HEK293T (cell line): Measurements from ENCODE around the gene DARS2.

Experiments
- CTCF ChIA-PET: fragments of 350-600 bp; formaldehyde crosslinking; extraction: SDS; loops from one replicate; lab custom pipeline; 2021; ENCODE audit warnings: antibody characterized with exemption, inconsistent platforms; lab: Yijun Ruan, JAX
- POLR2A ChIA-PET: fragments of 350-600 bp; formaldehyde crosslinking; extraction: SDS; loops from one replicate; lab custom pipeline; 2020; ENCODE audit warnings: antibody characterized with exemption, inconsistent platforms; lab: Yijun Ruan, JAX
- DNase-seq: peaks from one replicate; pipeline ENCODE4 v3.0.0; 2012; ENCODE audit warnings: mixed read lengths; ENCODE audit errors: extremely low spot score
- ARNT ChIP-seq: fragments of 450-650 bp; IDR thresholded peaks from 2 replicates; pipeline ENCODE4 v1.6.1; 2017; ENCODE audit warnings: mild to moderate bottlenecking
- BHLHE40 ChIP-seq: fragments of 450-650 bp; IDR thresholded peaks from 2 replicates; pipeline ENCODE4 v1.6.1; 2016; ENCODE audit warnings: mild to moderate bottlenecking, moderate library complexity, borderline replicate concordance
- CTBP1 ChIP-seq: fragments of 450-650 bp; IDR thresholded peaks from 2 replicates; pipeline ENCODE4 v1.6.1; 2016; ENCODE audit warnings: borderline replicate concordance
- ELF4 ChIP-seq: fragments of 450-650 bp; IDR thresholded peaks from 2 replicates; pipeline ENCODE4 v1.6.1; 2017; ENCODE audit warnings: antibody characterized with exemption
- FOXA1 ChIP-seq: fragments of 450-650 bp; IDR thresholded peaks from 2 replicates; pipeline ENCODE4 v1.6.1; 2016; ENCODE audit warnings: mild to moderate bottlenecking
- FOXK2 ChIP-seq: fragments of 450-650 bp; IDR thresholded peaks from 2 replicates; pipeline ENCODE4 v1.6.1; 2016; ENCODE audit warnings: mild to moderate bottlenecking
- FOXM1 ChIP-seq: fragments of 450-650 bp; IDR thresholded peaks from 2 replicates; pipeline ENCODE4 v1.6.1; 2017; ENCODE audit warnings: mild to moderate bottlenecking, borderline replicate concordance
- HDGF ChIP-seq: fragments of 450-650 bp; IDR thresholded peaks from 2 replicates; pipeline ENCODE4 v1.6.1; 2017; ENCODE audit warnings: antibody characterized with exemption, borderline replicate concordance
- L3MBTL2 ChIP-seq: fragments of 450-650 bp; conservative IDR thresholded peaks from 2 replicates; pipeline ENCODE4 v1.6.1; 2016; ENCODE audit warnings: mild to moderate bottlenecking
- LEF1 ChIP-seq: fragments of 450-650 bp; IDR thresholded peaks from 2 replicates; pipeline ENCODE4 v1.6.1; 2017; ENCODE audit warnings: mild to moderate bottlenecking, borderline replicate concordance
- NFRKB ChIP-seq: fragments of 450-650 bp; IDR thresholded peaks from 2 replicates; pipeline ENCODE4 v1.6.1; 2016; ENCODE audit warnings: mild to moderate bottlenecking, moderate library complexity
- SP1 ChIP-seq: fragments of 450-650 bp; IDR thresholded peaks from 2 replicates; pipeline ENCODE4 v1.6.1; 2017
- SUZ12 ChIP-seq: fragments of 450-650 bp; IDR thresholded peaks from 2 replicates; pipeline ENCODE4 v1.6.1; 2016; ENCODE audit warnings: mild to moderate bottlenecking
- TARDBP ChIP-seq: fragments of 450-650 bp; IDR thresholded peaks from 2 replicates; pipeline ENCODE4 v1.6.1; 2016
- ZNF384 ChIP-seq: fragments of 450-650 bp; IDR thresholded peaks from 2 replicates; pipeline ENCODE4 v1.6.1; 2016
- TF ChIP-seq, protein P1 (sequence below): fragments of 450-650 bp; IDR thresholded peaks from 2 replicates; pipeline ENCODE4 v1.6.1; 2016

The DARS2 gene

DNA sequence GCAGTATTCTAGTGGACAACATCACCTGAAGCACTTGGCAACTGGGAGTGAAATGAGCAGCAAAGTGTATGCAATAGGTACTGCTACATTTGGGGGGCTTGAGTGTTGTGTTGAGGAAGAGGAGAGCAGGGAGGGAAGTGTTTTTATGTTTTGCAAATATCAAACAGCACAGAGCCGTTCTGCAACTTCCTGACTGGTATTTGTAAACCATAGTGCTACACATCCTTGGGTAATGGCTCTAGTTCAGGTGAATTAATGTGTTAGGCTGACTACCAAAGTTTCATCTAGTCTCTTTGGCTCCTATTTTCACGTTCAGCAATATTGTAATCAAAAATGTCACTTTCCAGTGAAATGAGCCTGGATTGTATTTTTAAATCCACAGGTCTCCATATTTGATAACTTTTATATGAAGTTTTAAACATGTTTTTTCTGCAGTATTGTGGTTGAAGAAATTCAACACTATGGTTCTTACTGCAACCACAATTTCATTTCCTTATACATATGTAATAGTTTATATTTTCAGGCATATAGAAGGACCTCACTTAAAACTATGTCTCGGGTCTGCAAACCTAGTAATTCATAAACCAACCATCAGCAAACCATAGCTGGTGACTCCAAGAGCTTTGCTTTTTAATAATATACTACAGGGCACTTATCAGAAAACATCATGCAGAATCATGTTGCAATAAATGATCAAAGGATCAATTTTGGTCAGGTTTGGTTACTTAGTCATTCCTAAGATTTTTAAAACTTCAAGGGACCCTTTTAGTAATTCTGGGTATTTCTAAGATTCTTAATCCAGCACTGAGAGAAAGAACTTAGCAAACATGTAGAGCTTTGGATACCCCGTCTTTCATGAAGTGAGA lies 62.5 kb downstream of the DARS2 start:
- CTCF ChIA-PET, result no interaction called here
- TF ChIP-seq, protein P1, sequence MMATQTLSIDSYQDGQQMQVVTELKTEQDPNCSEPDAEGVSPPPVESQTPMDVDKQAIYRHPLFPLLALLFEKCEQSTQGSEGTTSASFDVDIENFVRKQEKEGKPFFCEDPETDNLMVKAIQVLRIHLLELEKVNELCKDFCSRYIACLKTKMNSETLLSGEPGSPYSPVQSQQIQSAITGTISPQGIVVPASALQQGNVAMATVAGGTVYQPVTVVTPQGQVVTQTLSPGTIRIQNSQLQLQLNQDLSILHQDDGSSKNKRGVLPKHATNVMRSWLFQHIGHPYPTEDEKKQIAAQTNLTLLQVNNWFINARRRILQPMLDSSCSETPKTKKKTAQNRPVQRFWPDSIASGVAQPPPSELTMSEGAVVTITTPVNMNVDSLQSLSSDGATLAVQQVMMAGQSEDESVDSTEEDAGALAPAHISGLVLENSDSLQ, result no peak
- TF ChIP-seq FOXM1 (no peak), FOXK2 (no peak), LEF1 (no peak), TARDBP (no peak), HDGF (no peak), BHLHE40 (no peak), SUZ12 (no peak), ZNF384 (no peak), CTBP1 (no peak), ARNT (no peak), NFRKB (no peak), SP1 (no peak)
- DNase-seq, result no peak
- POLR2A ChIA-PET, result no interaction called here

DNA sequence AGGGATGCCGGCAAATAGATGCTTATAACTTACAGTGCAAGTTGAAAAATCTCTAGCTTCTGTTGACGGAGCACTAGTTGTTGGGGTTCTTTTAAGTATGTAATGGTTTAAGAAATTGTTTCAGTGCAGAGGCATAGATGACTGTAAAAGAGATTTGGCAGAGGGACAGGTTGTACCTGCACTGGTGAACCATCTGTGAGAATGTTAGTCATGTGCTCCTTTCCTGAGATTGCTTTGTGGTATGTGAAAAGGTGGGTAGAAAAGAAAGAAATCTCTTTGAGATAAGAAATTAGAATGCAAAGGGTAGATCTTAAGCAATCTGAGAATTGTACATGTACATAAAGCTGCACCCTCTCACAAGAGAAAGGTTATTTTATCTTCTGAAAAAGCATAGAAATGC lies 63.2 kb downstream of the DARS2 start:
- CTCF ChIA-PET, result no interaction called here
- TF ChIP-seq SUZ12 (no peak), CTBP1 (no peak), ELF4 (no peak), LEF1 (no peak), FOXA1 (no peak), HDGF (no peak), TARDBP (no peak), FOXM1 (no peak)
- POLR2A ChIA-PET, result no interaction called here
- DNase-seq, result no peak

DNA sequence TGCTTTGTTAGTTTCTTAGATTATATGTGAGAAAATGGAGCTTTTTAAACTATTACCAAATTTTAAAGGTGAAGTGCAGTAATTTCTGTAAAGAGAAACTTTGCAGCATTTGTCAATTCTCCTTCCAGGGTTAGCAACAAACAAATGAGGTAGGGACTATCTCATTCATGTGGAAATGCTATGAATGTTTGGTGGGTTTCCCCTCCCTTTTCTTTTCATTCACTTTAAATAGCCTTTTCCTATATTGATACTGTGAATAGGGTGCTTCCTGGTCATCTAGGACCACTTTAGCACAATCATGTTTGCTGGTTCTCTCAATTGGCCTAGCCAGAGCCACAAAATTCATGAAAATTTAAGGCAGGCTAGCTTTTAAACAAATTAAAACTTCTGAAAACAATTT lies 64.3 kb downstream of the DARS2 start:
- TF ChIP-seq HDGF (no peak), NFRKB (no peak), LEF1 (no peak), SUZ12 (no peak), BHLHE40 (no peak), L3MBTL2 (no peak), ZNF384 (no peak), FOXM1 (no peak), TARDBP (no peak), ARNT (no peak), CTBP1 (no peak), FOXA1 (no peak), SP1 (no peak), FOXK2 (no peak), ELF4 (no peak)
- TF ChIP-seq, protein P1, result no peak
- CTCF ChIA-PET, result interaction anchor here (0.7 kb wide), 1 partner anchor 110 kb away, joined by 4 read pairs; no protein-coding TSS in a partner anchor
- POLR2A ChIA-PET, result interaction anchor here (0.9 kb wide), 1 partner anchor 21 kb away, joined by 3 read pairs; the partner anchor contains the start of genes GAS5 and ZBTB37
- no peak for DNase-seq

DNA sequence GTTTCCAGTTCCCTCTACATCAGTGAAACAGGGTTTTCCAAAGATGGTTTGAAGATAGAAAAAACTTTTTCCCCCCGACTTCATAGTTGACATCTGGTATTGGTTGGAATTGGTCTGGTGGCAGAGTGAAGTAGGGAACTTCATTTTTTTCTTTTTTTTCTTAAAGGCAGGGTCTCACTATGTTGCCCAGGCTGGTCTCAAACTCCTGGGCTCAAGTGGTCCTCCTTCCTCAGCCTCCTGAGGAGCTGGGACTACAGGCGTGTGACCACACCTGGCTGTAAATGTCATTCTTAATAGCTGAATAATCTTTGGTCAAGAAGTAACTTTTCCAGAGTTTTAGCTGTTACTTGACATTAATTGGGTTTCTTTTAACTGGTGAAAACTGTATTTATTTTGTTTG lies 65.4 kb downstream of the DARS2 start:
- CTCF ChIA-PET, result no interaction called here
- DNase-seq, result no peak
- POLR2A ChIA-PET, result no interaction called here
- TF ChIP-seq L3MBTL2 (no peak), SP1 (no peak), CTBP1 (no peak), NFRKB (no peak), ZNF384 (no peak)

DNA sequence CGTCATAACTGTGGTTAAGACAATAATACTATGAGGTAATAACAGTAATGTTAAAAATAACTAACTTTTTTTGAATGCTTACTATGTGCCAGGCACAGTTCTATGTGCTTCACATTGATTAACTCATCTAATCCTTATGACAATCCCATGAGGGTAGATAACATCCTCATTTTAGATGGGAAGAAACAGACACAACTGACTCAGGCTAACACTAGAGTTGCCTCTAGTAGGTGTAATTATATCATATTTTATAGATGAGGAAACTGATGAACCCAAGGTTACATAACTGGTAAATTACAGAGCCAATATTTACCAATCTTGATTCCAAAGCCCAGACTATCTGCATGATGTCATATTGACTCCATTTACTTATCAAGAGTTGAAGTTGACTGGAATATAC lies 69.1 kb downstream of the DARS2 start:
- ChIA-PET CTCF (no interaction called here), POLR2A (no interaction called here)
- no peak for TF ChIP-seq HDGF
- no peak for TF ChIP-seq SP1
- no peak for TF ChIP-seq TARDBP
- TF ChIP-seq, protein P1, result no peak
- no peak for TF ChIP-seq SUZ12
- no peak for TF ChIP-seq NFRKB
- no peak for TF ChIP-seq FOXA1
- TF ChIP-seq LEF1, result no peak
- no peak for TF ChIP-seq FOXM1
- TF ChIP-seq BHLHE40, result no peak
- TF ChIP-seq CTBP1, result no peak
- TF ChIP-seq L3MBTL2, result no peak
- TF ChIP-seq ZNF384, result no peak
- TF ChIP-seq FOXK2, result no peak
- no peak for TF ChIP-seq ELF4
- no peak for TF ChIP-seq ARNT
- no peak for DNase-seq

DNA sequence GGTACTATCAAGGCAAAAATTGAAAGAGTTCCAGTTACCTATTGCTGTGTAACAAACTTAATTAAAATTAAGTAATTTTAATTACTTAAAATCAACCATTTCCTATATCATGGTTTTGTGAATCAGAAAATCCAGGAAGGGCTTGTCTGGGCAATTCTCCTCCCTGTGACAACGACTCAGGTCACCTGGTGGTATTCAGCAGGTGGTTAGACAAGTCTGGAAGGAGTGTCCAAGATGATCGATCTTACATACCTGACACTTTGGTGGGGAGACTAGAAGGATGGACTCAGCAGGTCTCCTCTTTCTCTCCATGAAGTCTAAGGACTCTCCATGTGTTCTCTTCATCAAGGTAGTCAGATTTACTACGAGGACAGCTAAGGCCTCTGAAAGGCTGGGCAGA lies 69.7 kb downstream of the DARS2 start:
- DNase-seq, result no peak
- POLR2A ChIA-PET, result no interaction called here
- CTCF ChIA-PET, result no interaction called here
- TF ChIP-seq FOXM1 (no peak), ARNT (no peak), HDGF (no peak), SP1 (no peak), TARDBP (no peak)
